ENCODE results near the gene PPIP5K1.
A peak's percentile ranks its signal among the peaks of the same experiment; 100 is the strongest.

PPIP5K1 gene

DNA sequence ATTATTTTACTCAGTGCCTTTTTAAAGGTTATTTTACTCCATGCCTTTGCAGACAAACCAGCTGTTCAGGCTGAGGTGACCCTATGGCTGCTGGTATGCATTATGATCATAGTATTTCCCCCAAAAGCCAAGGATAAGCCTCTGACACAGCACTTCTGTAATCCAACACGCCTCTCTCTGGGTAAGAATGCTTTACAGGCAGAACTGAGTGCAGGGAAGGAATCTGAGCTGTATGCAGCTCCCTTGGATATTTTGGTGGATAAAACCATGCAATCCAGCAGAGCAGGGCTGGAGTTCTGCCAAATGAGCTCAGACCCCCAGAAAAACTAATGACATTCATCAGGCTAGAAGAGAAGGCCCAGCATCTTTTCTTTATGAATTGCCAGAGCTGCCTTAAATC lies 84.3 kb downstream of the PPIP5K1 start:
- ChIA-PET CTCF (interaction anchor here (0.5 to 0.7 kb wide), 2 partner anchors 8 to 249 kb away, joined by 3 to 4 read pairs; no protein-coding TSS in a partner anchor), POLR2A (no interaction called here)
- Histone ChIP-seq H3K4me1 (ENCODE audit: control insufficient read depth, insufficient read depth, low read length) (peaks cover 7% of the 10 kb centered on the region), H3K36me3 (ENCODE audit: control insufficient read depth in 2 of 2, insufficient read depth in 1 of 2, low read length in 2 of 2) (no peaks in the 10 kb centered on the region), H3K9me3 (ENCODE audit: control insufficient read depth, insufficient read depth, low read depth, low read length) (no peaks in the 10 kb centered on the region), H3K4me3 (ENCODE audit: low read depth, low read length) (no peak overlapping the region), H3K27ac (ENCODE audit: extremely low read depth, low read depth, low read length) (no peak overlapping the region)
- TF ChIP-seq ZNF660 (tag by site-specific recombination; IDR thresholded peaks at IDR 0.05) (peak; percentile 30; the same call in 1 of the 2 replicates), FEZF1 (tag by site-specific recombination; IDR thresholded peaks at IDR 0.05) (no peak)

GRCh38 chr15:43499635-43500034 lies 90.4 kb downstream of the PPIP5K1 start:
- Histone ChIP-seq H3K27ac (ENCODE audit: extremely low read depth, low read depth, low read length) (no peak overlapping the region), H3K4me3 (ENCODE audit: low read depth, low read length) (no peak overlapping the region), H3K36me3 (ENCODE audit: control insufficient read depth in 2 of 2, insufficient read depth in 1 of 2, low read length in 2 of 2) (no peaks in the 10 kb centered on the region), H3K9me3 (ENCODE audit: control insufficient read depth, insufficient read depth, low read depth, low read length) (no peaks in the 10 kb centered on the region), H3K4me1 (ENCODE audit: control insufficient read depth, insufficient read depth, low read length) (no peaks in the 10 kb centered on the region)
- ChIA-PET CTCF (interaction anchor here (1.0 kb wide), 1 partner anchor 11 kb away, joined by 4 read pairs; no protein-coding TSS in a partner anchor), POLR2A (interaction anchor here (1.0 kb wide), 1 partner anchor 10 kb away, joined by 3 read pairs; no protein-coding TSS in a partner anchor)
- TF ChIP-seq ZNF664 (tag by site-specific recombination; IDR thresholded peaks at IDR 0.05) (peak; percentile 50; the same call in 1 of the 2 replicates), GLIS2 (tag by site-specific recombination; IDR thresholded peaks at IDR 0.05) (no peak)

- H3K9me3 ChIP-seq (ENCODE audit: control insufficient read depth, insufficient read depth, low read depth, low read length), result no peaks in the 10 kb centered on the region
- no peak overlapping the region for H3K4me3 ChIP-seq (ENCODE audit: low read depth, low read length)
- TF ChIP-seq ZNF362 (tag by site-specific recombination; IDR thresholded peaks at IDR 0.05), result no peak
- ChIA-PET POLR2A (interaction anchor here (1.0 kb wide), 1 partner anchor 11 kb away, joined by 3 read pairs; no protein-coding TSS in a partner anchor), CTCF (no interaction called here)
- H3K36me3 ChIP-seq (ENCODE audit: control insufficient read depth in 2 of 2, insufficient read depth in 1 of 2, low read length in 2 of 2), result no peaks in the 10 kb centered on the region
- no peak overlapping the region for H3K27ac ChIP-seq (ENCODE audit: extremely low read depth, low read depth, low read length)
- H3K4me1 ChIP-seq (ENCODE audit: control insufficient read depth, insufficient read depth, low read length), result peaks cover 5% of the 10 kb centered on the region; the same call in 1 of the 2 replicates
Observed at GRCh38 chr15:43498990-43499389, 91.0 kb downstream of the PPIP5K1 start.

DNA sequence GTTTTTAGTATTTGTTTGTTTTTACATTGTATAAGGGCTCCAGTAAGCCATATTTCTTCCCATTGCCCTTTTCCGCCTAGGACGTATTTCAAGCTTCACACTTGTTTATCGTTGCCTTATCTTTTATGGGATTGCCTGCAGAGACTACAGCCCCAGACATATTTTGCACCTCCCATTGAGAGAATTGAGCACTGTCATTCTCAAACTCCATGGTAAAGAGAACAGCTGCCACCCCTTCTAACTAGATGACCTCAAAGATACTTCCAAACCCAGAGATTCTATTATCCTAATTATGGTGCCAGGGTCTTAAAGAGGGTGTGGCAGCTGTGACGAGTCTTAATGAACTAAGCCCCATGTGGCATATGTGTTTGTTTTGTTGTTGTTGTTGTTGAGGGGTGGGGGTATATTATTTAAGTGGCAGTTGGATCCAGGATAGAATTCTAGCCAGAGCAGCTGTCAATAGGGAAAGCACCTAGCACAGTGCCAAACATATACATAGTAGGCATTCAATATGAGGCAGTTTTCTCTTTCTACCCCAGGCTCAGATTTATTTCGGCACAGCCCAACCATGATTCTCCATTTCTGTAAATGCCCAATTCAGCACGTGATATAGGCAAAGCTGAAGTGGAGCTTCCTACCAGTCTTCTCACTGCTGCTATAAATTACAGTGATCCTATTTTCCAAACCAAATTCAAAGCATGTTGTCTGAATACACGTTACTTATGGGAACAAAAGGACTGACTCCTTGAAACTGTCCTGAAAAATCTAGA lies 96.1 kb downstream of the PPIP5K1 start:
- H3K4me1 ChIP-seq (ENCODE audit: control insufficient read depth, insufficient read depth, low read length), result peaks cover 10% of the 10 kb centered on the region
- no peak overlapping the region; the same call in 1 of the 2 replicates for H3K4me3 ChIP-seq (ENCODE audit: low read depth, low read length)
- H3K27ac ChIP-seq (ENCODE audit: extremely low read depth, low read depth, low read length), result peak overlapping the region; percentile 7; the same call in 1 of the 2 replicates
- peaks cover 8 to 23% of the 10 kb centered on the region in 2 experiments for H3K36me3 ChIP-seq (ENCODE audit: control insufficient read depth in 2 of 2, insufficient read depth in 1 of 2, low read length in 2 of 2)
- ChIA-PET CTCF (interaction anchor here (0.6 to 1.8 kb wide), 3 partner anchors 17 to 56 kb away, joined by 4 to 7 read pairs (median 6); no protein-coding TSS in a partner anchor), POLR2A (interaction anchor here (0.6 to 1.9 kb wide), 3 partner anchors 17 to 791 kb away, joined by 3 to 17 read pairs (median 4); partner anchors contain the start of gene ELL3)
- H3K9me3 ChIP-seq (ENCODE audit: control insufficient read depth, insufficient read depth, low read depth, low read length), result no peaks in the 10 kb centered on the region
- peak; percentile 68 for TF ChIP-seq ZIC2 (tag by site-specific recombination; IDR thresholded peaks at IDR 0.05)
- 0 out of 2 replicates have a peak, but pooled peaks have one; percentile 29 for TF ChIP-seq PRDM6 (tag by site-specific recombination; IDR thresholded peaks at IDR 0.05)
- TF ChIP-seq, protein P1, sequence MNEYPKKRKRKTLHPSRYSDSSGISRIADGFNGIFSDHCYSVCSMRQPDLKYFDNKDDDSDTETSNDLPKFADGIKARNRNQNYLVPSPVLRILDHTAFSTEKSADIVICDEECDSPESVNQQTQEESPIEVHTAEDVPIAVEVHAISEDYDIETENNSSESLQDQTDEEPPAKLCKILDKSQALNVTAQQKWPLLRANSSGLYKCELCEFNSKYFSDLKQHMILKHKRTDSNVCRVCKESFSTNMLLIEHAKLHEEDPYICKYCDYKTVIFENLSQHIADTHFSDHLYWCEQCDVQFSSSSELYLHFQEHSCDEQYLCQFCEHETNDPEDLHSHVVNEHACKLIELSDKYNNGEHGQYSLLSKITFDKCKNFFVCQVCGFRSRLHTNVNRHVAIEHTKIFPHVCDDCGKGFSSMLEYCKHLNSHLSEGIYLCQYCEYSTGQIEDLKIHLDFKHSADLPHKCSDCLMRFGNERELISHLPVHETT (tag by site-specific recombination; IDR thresholded peaks at IDR 0.05), result no peak
- TF ChIP-seq, protein P2, sequence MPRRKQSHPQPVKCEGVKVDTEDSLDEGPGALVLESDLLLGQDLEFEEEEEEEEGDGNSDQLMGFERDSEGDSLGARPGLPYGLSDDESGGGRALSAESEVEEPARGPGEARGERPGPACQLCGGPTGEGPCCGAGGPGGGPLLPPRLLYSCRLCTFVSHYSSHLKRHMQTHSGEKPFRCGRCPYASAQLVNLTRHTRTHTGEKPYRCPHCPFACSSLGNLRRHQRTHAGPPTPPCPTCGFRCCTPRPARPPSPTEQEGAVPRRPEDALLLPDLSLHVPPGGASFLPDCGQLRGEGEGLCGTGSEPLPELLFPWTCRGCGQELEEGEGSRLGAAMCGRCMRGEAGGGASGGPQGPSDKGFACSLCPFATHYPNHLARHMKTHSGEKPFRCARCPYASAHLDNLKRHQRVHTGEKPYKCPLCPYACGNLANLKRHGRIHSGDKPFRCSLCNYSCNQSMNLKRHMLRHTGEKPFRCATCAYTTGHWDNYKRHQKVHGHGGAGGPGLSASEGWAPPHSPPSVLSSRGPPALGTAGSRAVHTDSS (tag by site-specific recombination; IDR thresholded peaks at IDR 0.05), result no peak
- no peak for TF ChIP-seq TSHZ1 (tag by site-specific recombination; IDR thresholded peaks at IDR 0.05; ENCODE audit: borderline replicate concordance)
- TF ChIP-seq ZNF211 (tag by site-specific recombination; IDR thresholded peaks at IDR 0.05; ENCODE audit: low read depth), result no peak
- peak; percentile 85; the same call in 1 of the 2 replicates for TF ChIP-seq ZNF18 (tag by site-specific recombination; IDR thresholded peaks at IDR 0.05)
- no peak for TF ChIP-seq TCF7L2 (IDR thresholded peaks at IDR 0.05; ENCODE audit: borderline replicate concordance, low read depth, low read length)

Measured in HEK293 (cell line).